Measurements from ENCODE around the gene PAQR5. TPM values are rescaled to one million over a fixed set of nuclear protein-coding genes. Genes with fewer than 3 reads are reported as not detected.

Gene PAQR5
- total RNA-seq, 1 donor from 2014 or later: not detected

GRCh38 chr15:69384626-69385598 lies 86.2 kb downstream of the PAQR5 start:
- TF ChIP-seq CTCF (IDR thresholded peaks at IDR 0.05): no peak
- no peaks in the 10 kb centered on the region for H3K4me1 Mint-ChIP-seq
- DNase-seq (no peak), ATAC-seq (ENCODE audit: low read depth) (no peak)
- ChIA-PET POLR2A (no interaction called here), CTCF (no interaction called here)
- no peak overlapping the region for H3K4me3 Mint-ChIP-seq
- H3K27ac Mint-ChIP-seq: no peak overlapping the region
- no peaks in the 10 kb centered on the region for H3K36me3 Mint-ChIP-seq (ENCODE audit: low read depth)
- intact Hi-C loops (cut with micrococcal nuclease): no loop called here
- H3K9me3 Mint-ChIP-seq: no peaks in the 10 kb centered on the region
- H3K27me3 Mint-ChIP-seq: peaks cover 2% of the 10 kb centered on the region

DNA sequence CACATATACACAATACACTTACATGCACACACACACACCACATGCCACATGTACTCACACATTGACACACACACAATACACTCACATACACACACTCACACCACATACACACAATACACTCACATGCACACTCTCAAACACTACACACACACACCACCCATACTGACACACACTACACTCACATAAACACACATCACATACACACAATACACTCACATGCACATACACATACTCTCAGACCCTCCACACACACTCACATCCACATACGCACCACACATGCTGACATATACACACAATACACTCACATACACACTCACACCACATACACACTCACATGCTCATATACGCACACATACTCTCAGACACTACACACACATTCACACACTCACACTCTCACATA lies 87.1 kb downstream of the PAQR5 start:
- POLR2A ChIA-PET: no interaction called here
- ATAC-seq (ENCODE audit: low read depth) (no peak), DNase-seq (no peak)
- Mint-ChIP-seq H3K36me3 (ENCODE audit: low read depth) (no peaks in the 10 kb centered on the region), H3K4me3 (no peak overlapping the region), H3K27me3 (peaks cover 2% of the 10 kb centered on the region), H3K9me3 (no peaks in the 10 kb centered on the region), H3K27ac (no peak overlapping the region), H3K4me1 (no peaks in the 10 kb centered on the region)
- CTCF ChIA-PET: no interaction called here
- TF ChIP-seq CTCF (IDR thresholded peaks at IDR 0.05): no peak
- intact Hi-C loops (cut with micrococcal nuclease): no loop called here

- ATAC-seq (ENCODE audit: low read depth) (no peak), DNase-seq (no peak)
- ChIA-PET POLR2A (no interaction called here), CTCF (no interaction called here)
- no peaks in the 10 kb centered on the region for H3K9me3 Mint-ChIP-seq
- H3K27ac Mint-ChIP-seq: no peak overlapping the region
- TF ChIP-seq CTCF (IDR thresholded peaks at IDR 0.05): no peak
- H3K36me3 Mint-ChIP-seq (ENCODE audit: low read depth): no peaks in the 10 kb centered on the region
- no peak overlapping the region for H3K4me3 Mint-ChIP-seq
- intact Hi-C loops (cut with micrococcal nuclease): no loop called here
- H3K4me1 Mint-ChIP-seq: no peaks in the 10 kb centered on the region
- peaks cover 2% of the 10 kb centered on the region for H3K27me3 Mint-ChIP-seq
Measured at GRCh38 chr15:69386284-69386683, 87.6 kb downstream of the PAQR5 start.

GRCh38 chr15:69388260-69388705 lies 89.6 kb downstream of the PAQR5 start:
- no peak overlapping the region for H3K4me3 Mint-ChIP-seq
- no peaks in the 10 kb centered on the region for H3K9me3 Mint-ChIP-seq
- no peaks in the 10 kb centered on the region for H3K4me1 Mint-ChIP-seq
- no peak for TF ChIP-seq CTCF (IDR thresholded peaks at IDR 0.05)
- H3K36me3 Mint-ChIP-seq (ENCODE audit: low read depth): no peaks in the 10 kb centered on the region
- ChIA-PET POLR2A (no interaction called here), CTCF (no interaction called here)
- no peak for DNase-seq
- peaks cover 2% of the 10 kb centered on the region for H3K27me3 Mint-ChIP-seq
- no peak for ATAC-seq (ENCODE audit: low read depth)
- no peak overlapping the region for H3K27ac Mint-ChIP-seq
- intact Hi-C loops (cut with micrococcal nuclease): no loop called here

DNA sequence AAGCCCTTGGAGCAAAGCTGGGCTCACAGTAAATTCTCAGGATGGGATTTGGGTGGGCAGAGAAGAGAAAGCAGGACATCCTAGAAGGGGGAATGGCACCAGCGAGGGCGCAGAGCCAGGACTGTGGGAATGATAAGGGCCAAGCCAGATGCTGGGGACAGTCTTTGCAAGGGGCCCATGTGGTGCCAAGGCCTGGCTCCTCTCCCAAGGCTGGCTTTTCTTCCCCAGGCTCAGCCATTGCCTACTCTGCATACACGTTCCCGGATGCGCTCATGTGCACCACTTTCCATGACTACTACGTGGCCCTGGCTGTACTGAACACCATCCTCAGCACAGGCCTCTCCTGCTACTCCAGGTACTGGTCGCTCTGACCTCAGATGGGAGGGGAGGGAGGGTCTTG lies 90.7 kb downstream of the PAQR5 start:
- Mint-ChIP-seq H3K36me3 (ENCODE audit: low read depth) (no peaks in the 10 kb centered on the region), H3K9me3 (no peaks in the 10 kb centered on the region), H3K27ac (no peak overlapping the region), H3K27me3 (peaks cover 4% of the 10 kb centered on the region), H3K4me3 (no peak overlapping the region), H3K4me1 (peaks cover 2% of the 10 kb centered on the region)
- DNase-seq: no peak
- no peak for TF ChIP-seq CTCF (IDR thresholded peaks at IDR 0.05)
- ATAC-seq (ENCODE audit: low read depth): no peak
- POLR2A ChIA-PET: no interaction called here
- intact Hi-C loops (cut with micrococcal nuclease): no loop called here
- CTCF ChIA-PET: no interaction called here

All from activated B cell treated with CpG ODN at 0.5 μM for 24 hours (primary cell).